T47D (cell line): ENCODE measurements around the gene DISP2.

ENCODE experiments used
- DNase-seq, 2 experiments: peaks; one replicate each; pipeline versions ENCODE4 v3.0.0 to v3.0.0-alpha.2; 2011 to 2012; ENCODE audit warnings: low read depth in 1 of 2, low spot score in 1 of 2
- JUND ChIP-seq: IDR thresholded peaks from 2 replicates; pipeline ENCODE4 v1.6.1; 2012; ENCODE audit warnings: low read depth
- in situ Hi-C: cut with HindIII; loops from 2 replicates; pipeline ENCODE4 v1.10.0; 2016; ENCODE audit warnings: low sequenced_read_pairs, low pct_unique_long_range_greater_than_20kb

The DISP2 gene

DNA sequence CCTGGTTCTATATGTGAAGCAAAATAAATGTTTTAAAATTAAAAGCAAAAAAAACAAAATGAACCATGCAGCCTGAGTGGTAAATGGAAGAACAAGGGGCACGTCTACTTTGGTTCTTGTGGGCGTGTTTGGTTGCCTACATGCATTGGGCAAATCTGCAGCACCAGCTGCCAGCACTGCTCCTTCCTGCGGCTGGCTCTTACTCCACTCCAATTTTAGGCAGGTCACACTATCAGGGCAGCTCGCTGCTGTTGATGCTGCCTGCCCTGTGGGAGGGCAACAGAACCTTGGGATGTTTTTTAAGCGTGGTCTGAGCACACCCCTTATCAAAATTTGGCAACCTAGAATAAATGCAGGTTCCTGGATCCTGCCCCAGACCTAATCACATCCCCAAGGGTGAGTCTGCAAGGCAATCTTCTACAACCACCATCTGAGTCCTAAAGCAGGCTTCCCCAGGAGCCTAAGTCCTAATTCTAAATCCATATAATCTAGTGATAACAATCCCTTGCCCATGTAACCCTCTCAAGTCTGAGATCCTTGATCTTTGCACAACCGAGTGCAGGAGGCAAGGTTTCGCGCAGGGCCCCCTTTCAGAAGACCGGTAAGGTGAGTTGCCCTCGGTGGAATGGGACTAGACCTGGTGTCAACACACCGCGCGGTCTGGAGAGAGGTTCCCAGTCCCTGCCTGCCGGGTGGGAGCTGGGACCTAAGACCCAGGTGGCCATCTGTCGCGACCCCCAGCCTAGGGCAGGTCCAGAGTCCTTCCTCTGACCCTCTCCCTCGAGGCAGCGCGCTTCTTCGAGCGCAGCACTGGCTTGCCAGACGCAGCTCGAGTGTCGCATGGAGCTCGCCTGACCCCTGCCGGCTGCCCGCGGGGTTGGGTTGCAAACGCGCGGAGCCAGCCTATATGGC is 63.5 kb downstream of the DISP2 start:
- DNase-seq = peak in 1 of 2 experiments; percentile 84
- no peak for TF ChIP-seq JUND
- in situ Hi-C loops = no loop called here

DNA sequence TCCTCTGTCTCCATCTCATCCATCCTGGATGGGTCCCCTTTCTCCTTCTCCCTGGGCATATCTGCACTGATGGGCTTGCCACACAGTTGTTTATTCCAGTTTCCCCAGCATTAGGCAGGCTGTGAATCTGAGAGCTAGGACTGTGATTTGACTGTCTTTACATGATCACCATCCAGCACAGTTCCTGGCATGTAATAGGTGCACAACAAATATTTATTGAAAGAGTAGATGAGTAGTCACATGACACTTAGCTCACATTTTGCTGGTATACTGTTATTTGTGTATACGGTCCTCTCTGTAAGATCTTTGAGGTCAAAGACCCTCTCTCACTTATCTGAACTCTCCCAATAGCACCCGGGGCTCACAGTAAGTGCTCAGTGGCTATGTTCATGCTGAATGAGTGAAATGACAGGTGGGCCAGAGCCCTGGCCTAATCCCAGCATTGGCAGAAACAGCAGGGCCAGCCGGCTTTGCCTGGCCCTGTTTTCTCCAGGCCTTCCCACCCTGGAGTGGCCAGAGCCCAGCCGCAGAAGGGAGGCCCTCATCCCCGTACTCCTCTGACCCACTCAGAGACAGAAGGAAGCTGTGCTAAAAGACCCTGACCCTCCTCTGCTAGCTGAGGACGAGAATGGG is 66.6 kb downstream of the DISP2 start:
- no peak for DNase-seq
- TF ChIP-seq JUND = no peak
- in situ Hi-C loops = no loop called here

DNA sequence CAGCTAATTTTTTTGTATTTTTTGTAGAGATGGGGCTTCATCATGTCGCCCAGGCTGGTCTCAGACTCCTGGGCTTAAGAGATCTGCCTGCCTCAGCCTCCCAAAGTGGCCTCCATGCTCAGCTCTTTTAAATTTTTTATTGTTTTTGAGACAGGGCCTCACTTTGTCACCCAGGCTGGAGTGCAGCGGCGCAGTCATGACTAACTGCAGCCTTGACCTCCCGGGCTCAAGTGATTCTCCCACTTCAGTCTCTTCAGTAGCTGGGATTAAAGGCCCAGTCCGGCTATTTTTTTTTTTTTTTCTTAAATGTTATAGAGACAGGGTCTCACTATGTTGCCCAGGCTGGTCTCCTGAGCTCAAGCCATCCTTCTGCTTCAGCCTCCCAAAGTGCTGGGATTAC is 67.7 kb downstream of the DISP2 start:
- in situ Hi-C loops = no loop called here
- TF ChIP-seq JUND = no peak
- no peak for DNase-seq

DNA sequence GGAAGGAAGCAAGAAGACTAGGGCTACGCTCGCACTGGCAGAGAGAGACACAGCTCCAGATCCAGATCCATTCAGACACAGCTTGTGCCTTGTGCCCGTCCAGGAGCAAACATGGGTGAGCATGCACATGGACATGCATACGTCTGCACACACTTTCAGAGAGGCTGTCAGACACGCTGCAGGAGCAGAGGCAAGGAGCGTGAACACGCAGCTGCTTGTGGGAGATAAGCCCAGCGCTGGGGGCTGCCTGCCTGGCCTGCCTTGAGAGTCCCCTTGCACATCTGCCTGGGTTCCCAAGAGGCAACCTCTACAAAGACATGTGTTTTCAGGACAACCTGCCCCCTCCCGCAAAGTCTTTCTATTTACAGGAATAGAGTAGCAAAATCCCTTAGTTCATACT is 69.2 kb downstream of the DISP2 start:
- in situ Hi-C loops = no loop called here

DNA sequence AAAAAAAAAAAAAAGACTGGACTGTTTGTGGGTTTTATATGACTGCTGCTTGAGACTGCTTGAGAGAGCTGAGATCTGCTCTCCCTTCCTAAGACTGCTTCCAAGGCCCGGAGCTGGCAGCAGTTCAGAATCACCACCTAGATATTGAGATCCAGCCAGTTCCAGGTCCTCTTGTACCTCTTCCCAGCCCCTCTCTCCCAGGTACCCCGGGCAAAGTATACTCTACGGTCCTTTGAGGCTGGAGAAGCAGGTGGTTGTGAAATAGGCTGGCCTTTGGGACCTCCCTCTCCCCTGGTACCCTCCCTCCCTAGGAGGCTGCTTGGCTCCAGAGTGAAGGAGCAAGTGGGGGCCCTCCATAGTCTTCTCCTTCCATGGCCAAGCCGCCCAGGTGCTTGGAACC is 70.2 kb downstream of the DISP2 start:
- TF ChIP-seq JUND = no peak
- DNase-seq = no peak
- in situ Hi-C loops = no loop called here

More for the DNA sequence above, 69.2 kb downstream of the DISP2 start:
- no peak for TF ChIP-seq JUND
- no peak for DNase-seq
